ENCODE measurements around the gene GBF1. TPM values are rescaled to one million over a fixed set of nuclear protein-coding genes. Genes with fewer than 3 reads are reported as not detected.
A peak's percentile ranks its signal among the peaks of the same experiment; 100 is the strongest.

GBF1 gene
- total and polyA plus RNA-seq, 2 of the 13 experiments (the other 11 are each of a cell fraction or from before 2014, with no cell fraction given) = 17.1 to 21.9 TPM

DNA sequence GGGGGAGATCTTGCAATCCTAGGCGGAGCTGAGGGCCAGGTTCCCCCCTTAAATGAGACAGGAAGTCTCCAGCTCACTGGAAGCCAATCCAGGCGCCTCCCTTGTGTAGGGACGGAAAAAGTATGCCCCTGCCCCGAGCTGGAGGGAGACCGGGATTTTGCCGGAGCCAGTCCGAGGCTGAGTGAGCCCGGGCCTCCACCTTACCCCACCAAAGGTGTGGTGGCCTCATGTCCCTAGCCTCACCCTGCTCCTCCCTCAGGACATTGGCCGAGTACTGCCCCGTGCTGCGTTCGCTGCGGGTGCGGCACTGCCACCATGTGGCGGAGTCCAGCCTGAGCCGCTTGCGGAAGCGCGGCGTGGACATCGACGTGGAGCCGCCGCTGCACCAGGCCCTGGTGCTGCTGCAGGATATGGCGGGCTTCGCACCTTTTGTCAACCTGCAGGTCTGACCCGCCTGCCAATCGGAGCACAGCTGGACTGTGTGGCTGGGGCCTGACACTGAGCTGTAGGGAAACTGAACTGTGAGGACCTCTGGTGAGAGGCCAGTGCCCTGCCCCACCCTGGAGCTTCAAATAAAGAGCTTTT is 177.3 kb downstream of the GBF1 start (continued):
- TF ChIP-seq ZNF33A (CRISPR knock-in tag; IDR thresholded peaks at IDR 0.05; ENCODE audit: borderline replicate concordance) (no peak), NRL (CRISPR knock-in tag; IDR thresholded peaks at IDR 0.05; ENCODE audit: borderline replicate concordance) (peak; percentile 89), RAD21 (CRISPR knock-in tag; IDR thresholded peaks at IDR 0.05) (peak; percentile 95), ZKSCAN8 (CRISPR knock-in tag; IDR thresholded peaks at IDR 0.05; ENCODE audit: borderline replicate concordance) (peak; percentile 60; the same call in 1 of the 2 replicates), THAP11 (CRISPR knock-in tag; IDR thresholded peaks at IDR 0.05) (peak; percentile 80), ONECUT2 (CRISPR knock-in tag; IDR thresholded peaks at IDR 0.05) (no peak), GABPA (IDR thresholded peaks at IDR 0.05; ENCODE audit: low read depth, low read length) (no peak), GABPA (CRISPR knock-in tag; IDR thresholded peaks at IDR 0.05; ENCODE audit: low read depth) (no peak), NFE2L1 (CRISPR knock-in tag; IDR thresholded peaks at IDR 0.05; ENCODE audit: borderline replicate concordance) (0 out of 2 replicates have a peak, but pooled peaks have one; percentile 30), GLI4 (CRISPR knock-in tag; IDR thresholded peaks at IDR 0.05; ENCODE audit: borderline replicate concordance) (no peak), ZNF749 (CRISPR knock-in tag; IDR thresholded peaks at IDR 0.05; ENCODE audit: borderline replicate concordance) (peak; percentile 86; the same call in 1 of the 2 replicates), EP300 (IDR thresholded peaks at IDR 0.05; ENCODE audit: low read depth in 2 of 2, low read length in 2 of 2) (no peak), EP300 (CRISPR knock-in tag; IDR thresholded peaks at IDR 0.05; ENCODE audit: borderline replicate concordance) (no peak; the same call in 1 of the 2 replicates), NFYC (CRISPR knock-in tag; IDR thresholded peaks at IDR 0.05) (peak; percentile 61), ZNF713 (CRISPR knock-in tag; IDR thresholded peaks at IDR 0.05) (no peak), SRF (IDR thresholded peaks at IDR 0.05; ENCODE audit: low read depth, low read length) (no peak), GATAD1 (CRISPR knock-in tag; IDR thresholded peaks at IDR 0.05) (peak; percentile 85), SAFB2 (CRISPR knock-in tag; IDR thresholded peaks at IDR 0.05; ENCODE audit: borderline replicate concordance, low read depth) (peak; percentile 28; the same call in 1 of the 2 replicates), ZBTB26 (CRISPR knock-in tag; IDR thresholded peaks at IDR 0.05; ENCODE audit: borderline replicate concordance) (peak; percentile 86), ZC3H13 (CRISPR knock-in tag; IDR thresholded peaks at IDR 0.05) (no peak), ZNF841 (CRISPR knock-in tag; IDR thresholded peaks at IDR 0.05; ENCODE audit: borderline replicate concordance) (no peak), ZNF484 (CRISPR knock-in tag; IDR thresholded peaks at IDR 0.05; ENCODE audit: borderline replicate concordance, low read depth) (no peak; the same call in 1 of the 2 replicates), DNMT3B (CRISPR knock-in tag; conservative IDR thresholded peaks at IDR 0.05) (no peak), RBM22 (optimal IDR thresholded peaks at IDR 0.05; ENCODE audit: low read length) (peak; percentile 41)
- TF ChIP-seq, protein P1, sequence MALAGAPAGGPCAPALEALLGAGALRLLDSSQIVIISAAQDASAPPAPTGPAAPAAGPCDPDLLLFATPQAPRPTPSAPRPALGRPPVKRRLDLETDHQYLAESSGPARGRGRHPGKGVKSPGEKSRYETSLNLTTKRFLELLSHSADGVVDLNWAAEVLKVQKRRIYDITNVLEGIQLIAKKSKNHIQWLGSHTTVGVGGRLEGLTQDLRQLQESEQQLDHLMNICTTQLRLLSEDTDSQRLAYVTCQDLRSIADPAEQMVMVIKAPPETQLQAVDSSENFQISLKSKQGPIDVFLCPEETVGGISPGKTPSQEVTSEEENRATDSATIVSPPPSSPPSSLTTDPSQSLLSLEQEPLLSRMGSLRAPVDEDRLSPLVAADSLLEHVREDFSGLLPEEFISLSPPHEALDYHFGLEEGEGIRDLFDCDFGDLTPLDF (CRISPR knock-in tag; IDR thresholded peaks at IDR 0.05) = 0 out of 2 replicates have a peak, but pooled peaks have one; percentile 54
- TF ChIP-seq, protein P2, sequence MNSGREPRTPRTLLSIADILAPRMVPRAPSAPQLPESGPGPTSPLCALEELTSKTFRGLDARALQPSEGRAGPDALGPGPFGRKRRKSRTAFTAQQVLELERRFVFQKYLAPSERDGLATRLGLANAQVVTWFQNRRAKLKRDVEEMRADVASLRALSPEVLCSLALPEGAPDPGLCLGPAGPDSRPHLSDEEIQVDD (CRISPR knock-in tag; IDR thresholded peaks at IDR 0.05; ENCODE audit: borderline replicate concordance) = peak; percentile 89; the same call in 1 of the 2 replicates
- TF ChIP-seq, protein P3, sequence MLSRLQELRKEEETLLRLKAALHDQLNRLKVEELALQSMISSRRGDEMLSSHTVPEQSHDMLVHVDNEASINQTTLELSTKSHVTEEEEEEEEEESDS (CRISPR knock-in tag; IDR thresholded peaks at IDR 0.05; ENCODE audit: borderline replicate concordance) = no peak
- TF ChIP-seq, protein P4, sequence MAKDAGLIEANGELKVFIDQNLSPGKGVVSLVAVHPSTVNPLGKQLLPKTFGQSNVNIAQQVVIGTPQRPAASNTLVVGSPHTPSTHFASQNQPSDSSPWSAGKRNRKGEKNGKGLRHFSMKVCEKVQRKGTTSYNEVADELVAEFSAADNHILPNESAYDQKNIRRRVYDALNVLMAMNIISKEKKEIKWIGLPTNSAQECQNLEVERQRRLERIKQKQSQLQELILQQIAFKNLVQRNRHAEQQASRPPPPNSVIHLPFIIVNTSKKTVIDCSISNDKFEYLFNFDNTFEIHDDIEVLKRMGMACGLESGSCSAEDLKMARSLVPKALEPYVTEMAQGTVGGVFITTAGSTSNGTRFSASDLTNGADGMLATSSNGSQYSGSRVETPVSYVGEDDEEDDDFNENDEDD (CRISPR knock-in tag; IDR thresholded peaks at IDR 0.05; ENCODE audit: borderline replicate concordance) = peak; percentile 97
